ENCODE data around the gene ITGA6.
A peak's percentile ranks its signal among the peaks of the same experiment; 100 is the strongest.

ITGA6 gene

DNA sequence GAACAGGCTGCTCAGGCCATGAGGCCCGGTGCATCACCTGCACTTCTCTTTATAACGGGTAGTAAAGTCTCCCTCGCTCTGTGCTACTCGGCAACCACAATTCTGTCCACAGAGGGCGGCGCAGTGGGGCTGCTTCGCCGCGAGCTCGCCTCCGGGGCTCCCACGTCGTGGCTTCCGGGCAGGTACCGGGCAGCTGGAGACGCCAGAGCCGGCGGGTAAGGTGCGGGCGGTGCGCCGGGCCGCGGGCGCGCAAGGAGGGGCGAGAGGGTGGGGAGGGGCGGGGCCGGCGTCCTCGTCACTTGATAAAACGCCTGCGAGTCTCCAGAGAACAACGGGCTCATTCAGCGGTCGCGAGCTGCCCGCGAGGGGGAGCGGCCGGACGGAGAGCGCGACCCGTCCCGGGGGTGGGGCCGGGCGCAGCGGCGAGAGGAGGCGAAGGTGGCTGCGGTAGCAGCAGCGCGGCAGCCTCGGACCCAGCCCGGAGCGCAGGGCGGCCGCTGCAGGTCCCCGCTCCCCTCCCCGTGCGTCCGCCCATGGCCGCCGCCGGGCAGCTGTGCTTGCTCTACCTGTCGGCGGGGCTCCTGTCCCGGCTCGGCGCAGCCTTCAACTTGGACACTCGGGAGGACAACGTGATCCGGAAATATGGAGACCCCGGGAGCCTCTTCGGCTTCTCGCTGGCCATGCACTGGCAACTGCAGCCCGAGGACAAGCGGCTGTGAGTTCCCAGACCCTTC is at the start of gene ITGA6:
Gene ITGA6, plus strand, starts transcription at position 331 of the 734 bp plus-strand sequence.
- peak; percentile 36 to 47 for DNase-seq
- TF ChIP-seq POLR2A (IDR thresholded peaks at IDR 0.05; ENCODE audit: low read length): no peak
- TF ChIP-seq GATA1 (IDR thresholded peaks at IDR 0.05; ENCODE audit: low read depth, low read length): no peak

GRCh38 chr2:172380436-172381274 is 46.7 kb upstream of the ITGA6 start:
- TF ChIP-seq GATA1 (IDR thresholded peaks at IDR 0.05; ENCODE audit: low read depth, low read length) (no peak), POLR2A (IDR thresholded peaks at IDR 0.05; ENCODE audit: low read length) (no peak)
- DNase-seq: no peak

DNA sequence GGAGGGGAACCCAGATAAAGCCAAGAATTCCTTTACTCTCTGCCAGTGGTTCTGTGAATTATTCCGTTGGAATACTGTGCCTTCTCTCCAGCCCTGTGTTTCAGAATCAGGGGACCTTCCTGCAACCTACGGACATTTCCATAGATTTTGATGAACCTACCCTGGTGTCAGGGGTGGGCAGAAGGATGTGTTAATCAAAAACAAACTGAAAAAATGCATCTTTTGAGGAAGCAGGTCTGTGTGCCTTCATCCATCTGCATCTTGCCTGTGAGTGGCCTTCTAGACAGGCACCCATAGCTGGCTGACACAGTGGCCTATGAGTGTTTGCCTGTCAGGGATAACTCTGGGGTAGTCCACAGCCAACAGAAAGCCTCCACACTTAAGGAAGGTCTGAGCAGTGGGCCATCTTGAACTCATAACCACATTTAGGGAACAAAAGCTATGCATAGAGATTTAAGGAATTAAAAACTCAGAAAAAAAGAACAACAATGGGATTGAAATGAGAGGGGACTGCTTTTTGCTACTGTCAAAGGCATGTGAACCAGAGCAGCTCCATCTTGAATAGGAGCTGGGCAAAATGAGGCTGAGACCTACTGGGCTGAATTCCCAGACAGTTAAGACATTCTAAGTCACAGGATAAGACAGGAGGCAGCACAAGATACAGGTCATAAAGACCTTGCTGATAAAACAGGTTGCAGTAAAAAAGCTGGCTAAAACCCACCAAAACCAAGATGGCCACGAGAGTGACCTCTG is 45.9 kb upstream of the ITGA6 start:
- no peak for DNase-seq
- TF ChIP-seq POLR2A (IDR thresholded peaks at IDR 0.05; ENCODE audit: low read length) (no peak), GATA1 (IDR thresholded peaks at IDR 0.05; ENCODE audit: low read depth, low read length) (no peak)

DNA sequence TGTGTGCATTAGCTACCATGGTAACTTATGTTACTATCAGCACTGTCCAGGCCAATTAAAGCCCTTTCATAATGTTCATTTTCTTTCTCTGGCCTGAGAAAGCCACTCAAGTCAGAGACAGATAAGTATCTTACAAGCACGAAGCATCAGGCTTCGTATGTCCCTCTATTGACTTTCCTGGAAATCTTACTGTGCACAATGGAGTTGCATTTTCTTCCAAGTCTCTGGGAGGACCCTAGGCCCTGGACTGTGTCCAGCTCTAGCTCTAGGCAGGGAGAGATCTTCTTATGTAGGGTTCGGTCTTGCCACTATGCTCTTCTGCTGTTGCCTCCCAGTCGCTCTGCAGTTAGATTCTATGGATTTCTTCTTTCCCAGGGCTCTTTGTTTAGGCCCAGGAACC is 40.0 kb upstream of the ITGA6 start:
- no peak for TF ChIP-seq POLR2A (IDR thresholded peaks at IDR 0.05; ENCODE audit: low read length)
- no peak for DNase-seq

- no peak for TF ChIP-seq GATA1 (IDR thresholded peaks at IDR 0.05; ENCODE audit: low read depth, low read length)
- TF ChIP-seq POLR2A (IDR thresholded peaks at IDR 0.05; ENCODE audit: low read length): no peak
- no peak for DNase-seq
These were observed 37.6 kb upstream of the ITGA6 start for GRCh38 chr2:172389685-172390339.

- TF ChIP-seq GATA1 (IDR thresholded peaks at IDR 0.05; ENCODE audit: low read depth, low read length) (no peak), POLR2A (IDR thresholded peaks at IDR 0.05; ENCODE audit: low read length) (no peak)
- no peak for DNase-seq
These were observed 33.4 kb upstream of the ITGA6 start for GRCh38 chr2:172394002-172394401.

- no peak for DNase-seq
- TF ChIP-seq GATA1 (IDR thresholded peaks at IDR 0.05; ENCODE audit: low read depth, low read length): no peak
- no peak for TF ChIP-seq POLR2A (IDR thresholded peaks at IDR 0.05; ENCODE audit: low read length)
These were observed 31.9 kb upstream of the ITGA6 start for GRCh38 chr2:172395503-172395902.

DNA sequence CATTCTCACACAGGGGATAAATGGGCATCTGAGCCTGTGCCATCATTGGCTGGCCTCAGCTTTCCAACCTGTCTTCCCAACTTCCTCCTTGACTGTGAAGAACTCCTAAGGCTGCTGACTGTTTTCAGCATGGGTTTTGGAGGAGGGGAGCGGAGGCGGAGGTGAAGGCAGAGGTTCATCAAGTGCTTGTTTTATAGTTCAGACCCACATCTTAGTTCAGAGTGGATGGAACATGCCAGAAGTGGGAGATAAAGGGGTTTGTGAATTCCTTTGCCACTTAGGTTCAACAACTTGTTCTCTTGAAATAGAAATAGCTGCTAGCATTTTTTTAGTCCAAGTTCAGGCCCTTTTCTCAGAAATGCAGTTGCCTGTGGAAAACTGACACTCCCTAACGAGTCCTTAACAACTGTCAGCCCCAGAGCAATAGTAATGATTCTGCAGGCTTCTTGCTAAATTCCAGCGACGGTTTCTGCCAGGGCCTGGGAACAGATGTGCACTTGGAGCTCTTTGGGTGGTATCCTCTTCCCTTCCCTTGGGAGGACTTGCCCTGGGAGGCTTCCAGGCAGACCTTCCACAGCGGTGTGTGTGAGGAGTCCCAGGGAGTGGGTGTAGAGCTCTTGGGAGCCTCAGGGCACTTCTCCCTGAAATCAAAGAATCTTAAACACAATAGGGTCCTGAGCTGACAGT is 30.1 kb upstream of the ITGA6 start:
- no peak for DNase-seq
- TF ChIP-seq GATA1 (IDR thresholded peaks at IDR 0.05; ENCODE audit: low read depth, low read length) (no peak), POLR2A (IDR thresholded peaks at IDR 0.05; ENCODE audit: low read length) (no peak)

DNA sequence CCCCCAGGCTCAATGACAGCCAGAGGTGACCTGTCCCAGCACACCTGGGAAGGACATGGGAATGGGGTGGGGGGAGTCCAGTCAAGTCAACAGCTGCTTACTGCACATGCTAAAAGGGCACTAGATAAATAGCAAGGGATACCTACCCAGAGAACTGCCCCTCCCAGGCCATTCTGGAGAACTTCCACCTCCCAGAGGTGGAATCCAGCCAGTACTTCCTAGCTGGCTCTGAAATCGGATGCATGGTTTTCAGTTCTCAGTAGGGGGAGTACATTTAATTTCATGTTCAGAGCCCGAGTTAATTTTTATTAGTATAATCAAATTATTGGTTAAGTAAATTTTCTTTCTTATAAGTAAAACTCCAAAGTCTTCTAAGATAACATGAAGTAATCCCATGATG is 28.9 kb upstream of the ITGA6 start:
- no peak for TF ChIP-seq GATA1 (IDR thresholded peaks at IDR 0.05; ENCODE audit: low read depth, low read length)
- TF ChIP-seq POLR2A (IDR thresholded peaks at IDR 0.05; ENCODE audit: low read length): no peak
- DNase-seq: no peak

GRCh38 chr2:172399765-172400164 is 27.6 kb upstream of the ITGA6 start:
- DNase-seq: no peak
- TF ChIP-seq GATA1 (IDR thresholded peaks at IDR 0.05; ENCODE audit: low read depth, low read length) (no peak), POLR2A (IDR thresholded peaks at IDR 0.05; ENCODE audit: low read length) (no peak)

DNA sequence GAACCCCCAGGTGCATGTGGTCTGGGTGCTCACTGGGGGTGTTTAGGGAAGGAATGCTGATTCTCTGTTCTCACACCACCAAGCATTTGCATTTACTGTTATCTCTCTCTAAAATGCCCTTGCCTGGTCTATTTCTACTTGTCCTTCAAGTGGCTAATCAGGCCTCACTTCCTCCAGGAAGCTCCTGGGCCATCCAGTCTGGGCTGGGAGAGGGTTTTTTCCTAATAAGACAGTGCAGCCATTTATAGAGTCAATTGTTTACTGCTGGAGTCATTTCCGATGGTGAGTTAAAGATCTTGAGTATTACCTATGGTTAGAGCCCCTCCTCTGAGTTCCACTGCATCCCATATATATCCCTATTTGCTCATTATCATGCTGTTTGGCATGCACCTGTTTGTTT is 25.2 kb upstream of the ITGA6 start:
- TF ChIP-seq GATA1 (IDR thresholded peaks at IDR 0.05; ENCODE audit: low read depth, low read length) (no peak), POLR2A (IDR thresholded peaks at IDR 0.05; ENCODE audit: low read length) (no peak)
- DNase-seq: no peak

- DNase-seq: no peak
- TF ChIP-seq POLR2A (IDR thresholded peaks at IDR 0.05; ENCODE audit: low read length) (no peak), GATA1 (IDR thresholded peaks at IDR 0.05; ENCODE audit: low read depth, low read length) (no peak)
These were observed 24.0 kb upstream of the ITGA6 start for GRCh38 chr2:172403402-172403801.

GRCh38 chr2:172403881-172404468 is 23.4 kb upstream of the ITGA6 start:
- DNase-seq: no peak
- TF ChIP-seq GATA1 (IDR thresholded peaks at IDR 0.05; ENCODE audit: low read depth, low read length) (no peak), POLR2A (IDR thresholded peaks at IDR 0.05; ENCODE audit: low read length) (no peak)

Data from erythroblast (primary cell).